ENCODE measurements around the gene GOLGA8G.
"Not testable (repeated sequence)": the region's sequence is repeated elsewhere in the genome, so short reads cannot be mapped to it uniquely, and the experiment has no call there.

The GOLGA8G gene

GRCh38 chr15:28532954-28533353 is at the start of gene GOLGA8G:
Gene GOLGA8G (minus strand): TSS chr15:28532971. CDS start chr15:28532909, 62 bp downstream.
- POLR2A ChIA-PET; DNase-seq (ENCODE audit: extremely low spot score); CTCF ChIA-PET: not testable (repeated sequence)

- DNase-seq (ENCODE audit: extremely low spot score); POLR2A ChIA-PET; CTCF ChIA-PET: not testable (repeated sequence)
Measured at GRCh38 chr15:28573351-28573750, 40.6 kb upstream of the GOLGA8G start.

GRCh38 chr15:28553268-28553667 is 20.5 kb upstream of the GOLGA8G start, which contains the start of gene GOLGA6L25:
Gene GOLGA6L25 (plus strand): TSS chr15:28553568. CDS start chr15:28553629, 61 bp downstream.
- POLR2A ChIA-PET; DNase-seq (ENCODE audit: extremely low spot score); CTCF ChIA-PET: not testable (repeated sequence)

GRCh38 chr15:28515208-28515607 is 17.6 kb downstream of the GOLGA8G start:
- POLR2A ChIA-PET; DNase-seq (ENCODE audit: extremely low spot score); CTCF ChIA-PET: not testable (repeated sequence)

- POLR2A ChIA-PET; CTCF ChIA-PET; DNase-seq (ENCODE audit: extremely low spot score): not testable (repeated sequence)
Measured at GRCh38 chr15:28514128-28514527, 18.6 kb downstream of the GOLGA8G start.

- CTCF ChIA-PET; POLR2A ChIA-PET; DNase-seq (ENCODE audit: extremely low spot score): not testable (repeated sequence)
Measured at GRCh38 chr15:28508217-28508889, 24.4 kb downstream of the GOLGA8G start.

- POLR2A ChIA-PET; CTCF ChIA-PET; DNase-seq (ENCODE audit: extremely low spot score): not testable (repeated sequence)
Measured at GRCh38 chr15:28481340-28481739, 51.4 kb downstream of the GOLGA8G start.

Data from HEK293T (cell line).